ENCODE data around the gene MEN1. TPM values are rescaled to one million over a fixed set of nuclear protein-coding genes. Genes with fewer than 3 reads are reported as not detected.

Gene MEN1
- total RNA-seq, 6 donors from 2014 or later, result 15.4 to 47.1 (median 24.4) TPM

GRCh38 chr11:64814712-64815187, 4.4 kb upstream of the MEN1 start:
- peaks cover 2 to 7% (median 3%) of the 10 kb centered on the region in 4 donors for H3K4me1 ChIP-seq
- no peaks in the 10 kb centered on the region for H3K27me3 ChIP-seq
- ATAC-seq (ENCODE audit: low FRiP score in 2 of 2) (no peak), DNase-seq (no peak)
- H3K4me3 ChIP-seq, result no peak overlapping the region
- H3K36me3 ChIP-seq, result no peaks in the 10 kb centered on the region
- no peak for TF ChIP-seq POLR2AphosphoS5 (IDR thresholded peaks at IDR 0.05)
- no peak for TF ChIP-seq POLR2A (IDR thresholded peaks at IDR 0.05)
- no peak for TF ChIP-seq CTCF (IDR thresholded peaks at IDR 0.05)
- no peak for TF ChIP-seq EP300 (IDR thresholded peaks at IDR 0.05)
- 68 to 75% methylated on average over 7 of the region's 7 CpGs for WGBS, 2 donors
- H3K9me3 ChIP-seq, result no peaks in the 10 kb centered on the region
- H3K27ac ChIP-seq, result no peak overlapping the region

GRCh38 chr11:64813826-64814225, 3.5 kb upstream of the MEN1 start:
- 86 to 93% methylated on average over 5 of the region's 5 CpGs for WGBS, 2 donors
- TF ChIP-seq POLR2AphosphoS5 (IDR thresholded peaks at IDR 0.05), result no peak
- TF ChIP-seq POLR2A (IDR thresholded peaks at IDR 0.05), result no peak
- TF ChIP-seq EP300 (IDR thresholded peaks at IDR 0.05), result no peak
- no peak for TF ChIP-seq CTCF (IDR thresholded peaks at IDR 0.05)

GRCh38 chr11:64810891-64811272, 531 bp upstream of the MEN1 start:
- Histone ChIP-seq H3K9me3 (no peaks in the 10 kb centered on the region), H3K27me3 (no peaks in the 10 kb centered on the region), H3K4me1 (peaks cover 9 to 16% (median 13%) of the 10 kb centered on the region in 4 donors), H3K27ac (peak overlapping the region in 3 of 4 donors; percentile 62 to 78 (median 63)), H3K4me3 (peak overlapping the region in 3 of 4 donors; percentile 71 to 86 (median 76)), H3K36me3 (peaks cover 0 to 21% (median 0%) of the 10 kb centered on the region in 4 donors)
- TF ChIP-seq CTCF (IDR thresholded peaks at IDR 0.05), result no peak
- no peak for TF ChIP-seq POLR2AphosphoS5 (IDR thresholded peaks at IDR 0.05)
- TF ChIP-seq POLR2A (IDR thresholded peaks at IDR 0.05), result no peak
- no peak for TF ChIP-seq EP300 (IDR thresholded peaks at IDR 0.05)
- ATAC-seq (ENCODE audit: low FRiP score in 2 of 2) (peak; percentile 2 to 8), DNase-seq (no peak)
- WGBS, 2 donors, result 49 to 50% methylated on average over 17 of the region's 17 CpGs

More at GRCh38 chr11:64813826-64814225, 3.5 kb upstream of the MEN1 start:
- DNase-seq (no peak), ATAC-seq (ENCODE audit: low FRiP score in 2 of 2) (no peak)
- H3K9me3 ChIP-seq, result no peaks in the 10 kb centered on the region
- H3K36me3 ChIP-seq, result no peaks in the 10 kb centered on the region
- H3K27me3 ChIP-seq, result no peaks in the 10 kb centered on the region
- peaks cover 9 to 16% (median 12%) of the 10 kb centered on the region in 4 donors for H3K4me1 ChIP-seq
- H3K27ac ChIP-seq, result no peak overlapping the region
- H3K4me3 ChIP-seq, result no peak overlapping the region

GRCh38 chr11:64809781-64810241, 540 bp downstream of the MEN1 start:
- Histone ChIP-seq H3K4me3 (peak overlapping the region; percentile 71 to 87 (median 81)), H3K27me3 (no peaks in the 10 kb centered on the region), H3K4me1 (peaks cover 9 to 18% (median 13%) of the 10 kb centered on the region in 4 donors), H3K36me3 (peaks cover 0 to 32% (median 7%) of the 10 kb centered on the region in 4 donors), H3K9me3 (no peaks in the 10 kb centered on the region), H3K27ac (peak overlapping the region; percentile 39 to 78 (median 62))
- 13 to 23% methylated on average over 18 to 19 of the region's 44 CpGs for WGBS, 2 donors
- TF ChIP-seq CTCF (IDR thresholded peaks at IDR 0.05), result no peak
- no peak for TF ChIP-seq POLR2AphosphoS5 (IDR thresholded peaks at IDR 0.05)
- no peak for TF ChIP-seq EP300 (IDR thresholded peaks at IDR 0.05)
- no peak for TF ChIP-seq POLR2A (IDR thresholded peaks at IDR 0.05)
- ATAC-seq (ENCODE audit: low FRiP score in 2 of 2) (peak; percentile 12 to 31), DNase-seq (peak; percentile 56 to 88)

- Histone ChIP-seq H3K27me3 (no peaks in the 10 kb centered on the region), H3K9me3 (no peaks in the 10 kb centered on the region), H3K4me1 (peaks cover 35 to 50% (median 46%) of the 10 kb centered on the region in 4 donors), H3K36me3 (peaks cover 0 to 39% (median 9%) of the 10 kb centered on the region in 4 donors), H3K27ac (no peak overlapping the region), H3K4me3 (no peak overlapping the region)
- DNase-seq (no peak), ATAC-seq (ENCODE audit: low FRiP score in 2 of 2) (no peak)
- WGBS, 2 donors, result 94 to 98% methylated on average over 9 of the region's 9 CpGs
- no peak for TF ChIP-seq POLR2A (IDR thresholded peaks at IDR 0.05)
- TF ChIP-seq EP300 (IDR thresholded peaks at IDR 0.05), result no peak
- TF ChIP-seq CTCF (IDR thresholded peaks at IDR 0.05), result no peak
- TF ChIP-seq POLR2AphosphoS5 (IDR thresholded peaks at IDR 0.05), result no peak
These were observed 4.9 kb downstream of the MEN1 start for GRCh38 chr11:64805481-64805880.

Measured in upper lobe of left lung (tissue), 6 donors.